HG02571 (cell line): Measurements from ENCODE around the gene FAM169A.
"Not testable (repeated sequence)": the region's sequence is repeated elsewhere in the genome, so short reads cannot be mapped to it uniquely, and the experiment has no call there.

Source experiments
- ATAC-seq: cut with Tn5 transposase; IDR thresholded peaks from one replicate; pipeline ENCODE4 v1.9.1; 2021; ENCODE audit warnings: mild to moderate bottlenecking, moderate library complexity; ENCODE audit not compliant: unreplicated experiment

FAM169A gene

GRCh38 chr5:74870299-74871067, 4.3 kb upstream of the FAM169A start:
- no peak for ATAC-seq

- not testable (repeated sequence) for ATAC-seq
Observed at GRCh38 chr5:74869414-74869813, 3.2 kb upstream of the FAM169A start.

- ATAC-seq = no peak
Observed at GRCh38 chr5:74866596-74867162, 492 bp upstream of the FAM169A start.

GRCh38 chr5:74865256-74865803, 857 bp downstream of the FAM169A start:
- ATAC-seq = no peak

GRCh38 chr5:74864823-74865222, 1.4 kb downstream of the FAM169A start:
- no peak for ATAC-seq

- no peak for ATAC-seq
Observed at GRCh38 chr5:74863726-74864125, 2.5 kb downstream of the FAM169A start.

- ATAC-seq = no peak
Observed at GRCh38 chr5:74862221-74862620, 4.0 kb downstream of the FAM169A start.

GRCh38 chr5:74856975-74857374, 9.2 kb downstream of the FAM169A start:
- ATAC-seq = not testable (repeated sequence)

- ATAC-seq = no peak
Observed at GRCh38 chr5:74853256-74853655, 12.9 kb downstream of the FAM169A start.

GRCh38 chr5:74851684-74852353, 14.4 kb downstream of the FAM169A start:
- no peak for ATAC-seq

- ATAC-seq = no peak
Observed at GRCh38 chr5:74850789-74851425, 15.3 kb downstream of the FAM169A start.

- no peak for ATAC-seq
Observed at GRCh38 chr5:74850030-74850429, 16.2 kb downstream of the FAM169A start.

GRCh38 chr5:74848553-74849025, 17.6 kb downstream of the FAM169A start:
- ATAC-seq = no peak

GRCh38 chr5:74839229-74839628, 27.0 kb downstream of the FAM169A start:
- ATAC-seq = no peak

- no peak for ATAC-seq
Observed at GRCh38 chr5:74838262-74838661, 27.9 kb downstream of the FAM169A start.

GRCh38 chr5:74837115-74837514, 29.1 kb downstream of the FAM169A start:
- ATAC-seq = no peak

- ATAC-seq = no peak
Observed at GRCh38 chr5:74833537-74834266, 32.5 kb downstream of the FAM169A start.

GRCh38 chr5:74829413-74829812, 36.8 kb downstream of the FAM169A start:
- ATAC-seq = no peak

GRCh38 chr5:74822288-74822687, 43.9 kb downstream of the FAM169A start:
- ATAC-seq = no peak

GRCh38 chr5:74816875-74817274, 49.3 kb downstream of the FAM169A start:
- no peak for ATAC-seq
